Progenitor cell of endocrine pancreas (in vitro differentiated cells): Measurements from ENCODE around the gene DPEP2. TPM values are rescaled to one million over a fixed set of nuclear protein-coding genes. Genes with fewer than 3 reads are reported as not detected.

Experiments used
- DNase-seq: peaks from one replicate; pipeline ENCODE4 v3.0.0; 2021; ENCODE audit warnings: low spot score; ENCODE audit not compliant: unreplicated experiment
- H3K27ac Mint-ChIP-seq: 2 replicates; pipeline ENCODE4 v1.8.0; 2021; ENCODE audit warnings: mild to moderate bottlenecking, moderate library complexity, mixed read lengths
- H3K27me3 Mint-ChIP-seq: 2 replicates; pipeline ENCODE4 v1.8.0; 2021; ENCODE audit warnings: mixed read lengths
- H3K36me3 Mint-ChIP-seq: 2 replicates; pipeline ENCODE4 v1.8.0; 2022; ENCODE audit warnings: mixed read lengths; ENCODE audit not compliant: insufficient read depth
- H3K4me1 Mint-ChIP-seq: 2 replicates; pipeline ENCODE4 v1.8.0; 2021; ENCODE audit warnings: low read depth, mixed read lengths
- H3K4me3 Mint-ChIP-seq: 2 replicates; pipeline ENCODE4 v1.8.0; 2021; ENCODE audit warnings: low read depth, mild to moderate bottlenecking, moderate library complexity, mixed read lengths
- H3K9me3 Mint-ChIP-seq: 2 replicates; pipeline ENCODE4 v1.8.0; 2021; ENCODE audit warnings: low read depth, mixed read lengths
- CTCF ChIP-seq: fragments of 200-600 bp; sonication (generic); IDR thresholded peaks from one replicate; pipeline ENCODE4 v1.5.0; 2021; ENCODE audit warnings: antibody characterized with exemption, mild to moderate bottlenecking; ENCODE audit not compliant: unreplicated experiment
- total RNA-seq: library from RNA; stranded (reverse); gene quantifications from 2 replicates; pipeline ENCODE4 v1.2.1, GENCODE V29; 2021

DPEP2 gene
- total RNA-seq, 1 donor from 2014 or later: not detected

- no peak overlapping the region for H3K27ac Mint-ChIP-seq
- H3K9me3 Mint-ChIP-seq: no peaks in the 10 kb centered on the region
- no peak overlapping the region for H3K4me3 Mint-ChIP-seq
- H3K4me1 Mint-ChIP-seq: peaks cover 6% of the 10 kb centered on the region
- H3K36me3 Mint-ChIP-seq: peaks cover 4% of the 10 kb centered on the region
- no peak for TF ChIP-seq CTCF
- H3K27me3 Mint-ChIP-seq: no peaks in the 10 kb centered on the region
- no peak for DNase-seq
Observed at GRCh38 chr16:67944690-67945391, 54.4 kb downstream of the DPEP2 start.

- no peak for DNase-seq
- TF ChIP-seq CTCF: no peak
- H3K27ac Mint-ChIP-seq: no peak within 1 kb of the TSS
Observed at GRCh38 chr16:67943619-67944504, 55.4 kb downstream of the DPEP2 start, which contains the start of gene LCAT. TSS of gene LCAT (minus strand) at chr16:67944120. CDS start at chr16:67944101, 19 bp downstream.

GRCh38 chr16:67943256-67943618 is 56.0 kb downstream of the DPEP2 start:
- no peak for TF ChIP-seq CTCF
- no peaks in the 10 kb centered on the region for H3K9me3 Mint-ChIP-seq
- no peak for DNase-seq
- no peak overlapping the region for H3K4me3 Mint-ChIP-seq
- H3K36me3 Mint-ChIP-seq: peaks cover 3% of the 10 kb centered on the region
- H3K27ac Mint-ChIP-seq: no peak overlapping the region
- peaks cover 6% of the 10 kb centered on the region for H3K4me1 Mint-ChIP-seq
- no peaks in the 10 kb centered on the region for H3K27me3 Mint-ChIP-seq

More at GRCh38 chr16:67943619-67944504, 55.4 kb downstream of the DPEP2 start, which contains the start of gene LCAT:
- H3K4me3 Mint-ChIP-seq: no peak within 1 kb of the TSS
- peaks cover 4% of the 10 kb centered on the region for H3K36me3 Mint-ChIP-seq
- no peaks in the 10 kb centered on the region for H3K9me3 Mint-ChIP-seq
- peaks cover 6% of the 10 kb centered on the region for H3K4me1 Mint-ChIP-seq
- H3K27me3 Mint-ChIP-seq: no peaks in the 10 kb centered on the region

GRCh38 chr16:67942510-67943255 is 56.6 kb downstream of the DPEP2 start:
- H3K4me1 Mint-ChIP-seq: peaks cover 6% of the 10 kb centered on the region
- no peaks in the 10 kb centered on the region for H3K9me3 Mint-ChIP-seq
- no peak overlapping the region for H3K27ac Mint-ChIP-seq
- H3K27me3 Mint-ChIP-seq: no peaks in the 10 kb centered on the region
- TF ChIP-seq CTCF: no peak
- no peak for DNase-seq
- H3K4me3 Mint-ChIP-seq: no peak overlapping the region
- peaks cover 2% of the 10 kb centered on the region for H3K36me3 Mint-ChIP-seq

GRCh38 chr16:67942200-67942509 is 57.1 kb downstream of the DPEP2 start:
- no peaks in the 10 kb centered on the region for H3K9me3 Mint-ChIP-seq
- no peaks in the 10 kb centered on the region for H3K27me3 Mint-ChIP-seq
- peak; percentile 76 for TF ChIP-seq CTCF
- peaks cover 9% of the 10 kb centered on the region for H3K4me1 Mint-ChIP-seq
- H3K4me3 Mint-ChIP-seq: no peak overlapping the region
- peak; percentile 43 for DNase-seq
- H3K36me3 Mint-ChIP-seq: peaks cover 2% of the 10 kb centered on the region
- peak overlapping the region; percentile 54 for H3K27ac Mint-ChIP-seq
